ENCODE measurements around the gene ASAP2.

GRCh38 chr2:9360701-9361100 lies 154.1 kb downstream of the ASAP2 start:
- TF ChIP-seq, protein P1, sequence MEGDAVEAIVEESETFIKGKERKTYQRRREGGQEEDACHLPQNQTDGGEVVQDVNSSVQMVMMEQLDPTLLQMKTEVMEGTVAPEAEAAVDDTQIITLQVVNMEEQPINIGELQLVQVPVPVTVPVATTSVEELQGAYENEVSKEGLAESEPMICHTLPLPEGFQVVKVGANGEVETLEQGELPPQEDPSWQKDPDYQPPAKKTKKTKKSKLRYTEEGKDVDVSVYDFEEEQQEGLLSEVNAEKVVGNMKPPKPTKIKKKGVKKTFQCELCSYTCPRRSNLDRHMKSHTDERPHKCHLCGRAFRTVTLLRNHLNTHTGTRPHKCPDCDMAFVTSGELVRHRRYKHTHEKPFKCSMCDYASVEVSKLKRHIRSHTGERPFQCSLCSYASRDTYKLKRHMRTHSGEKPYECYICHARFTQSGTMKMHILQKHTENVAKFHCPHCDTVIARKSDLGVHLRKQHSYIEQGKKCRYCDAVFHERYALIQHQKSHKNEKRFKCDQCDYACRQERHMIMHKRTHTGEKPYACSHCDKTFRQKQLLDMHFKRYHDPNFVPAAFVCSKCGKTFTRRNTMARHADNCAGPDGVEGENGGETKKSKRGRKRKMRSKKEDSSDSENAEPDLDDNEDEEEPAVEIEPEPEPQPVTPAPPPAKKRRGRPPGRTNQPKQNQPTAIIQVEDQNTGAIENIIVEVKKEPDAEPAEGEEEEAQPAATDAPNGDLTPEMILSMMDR (conservative IDR thresholded peaks at IDR 0.05; ENCODE audit: low read length), result no peak
- TF ChIP-seq EZH2phosphoT487 (IDR thresholded peaks at IDR 0.05; ENCODE audit: borderline replicate concordance), result no peak
